Naive thymus-derived CD4-positive, alpha-beta T cell (primary cell): Measurements from ENCODE around the gene PGM5. TPM values are rescaled to one million over a fixed set of nuclear protein-coding genes. Genes with fewer than 3 reads are reported as not detected.
"Not testable (repeated sequence)": the region's sequence is repeated elsewhere in the genome, so short reads cannot be mapped to it uniquely, and the experiment has no call there.

Source experiments
- ATAC-seq: fragments of 150-1000 bp; cut with Tn5 transposase; 2 replicates; pipeline ENCODE4 v1.10.0; 2021; ENCODE audit warnings: mild to moderate bottlenecking, moderate library complexity
- CTCF ChIA-PET: fragments of 350-600 bp; sonication (Branson Sonifier 250); formaldehyde crosslinking; loops from one replicate; lab custom pipeline; 2021; ENCODE audit warnings: antibody characterized with exemption; lab: Charles Lee
- POLR2A ChIA-PET: fragments of 350-600 bp; sonication (Branson Sonifier 250); formaldehyde crosslinking; loops from one replicate; lab custom pipeline; 2021; ENCODE audit warnings: antibody characterized with exemption, inconsistent platforms; lab: Charles Lee
- DNase-seq, 9 donors: peaks; one replicate each; pipeline versions ENCODE4 v3.0.0 to v3.0.0-alpha.2; 2020 to 2022; ENCODE audit warnings: mixed read lengths in 1 of 9
- H3K27ac ChIP-seq: one replicate; pipeline ENCODE4 v1.7.0; 2013; ENCODE audit warnings: mild to moderate bottlenecking, low read depth, low read length, moderate library complexity
- H3K27me3 ChIP-seq, 2 donors: one replicate each; pipeline ENCODE4 v1.7.0; 2013; ENCODE audit warnings: low read length in 2 of 2, mild to moderate bottlenecking in 2 of 2, moderate library complexity in 2 of 2; ENCODE audit not compliant: control insufficient read depth in 2 of 2, insufficient read depth in 2 of 2
- H3K36me3 ChIP-seq, 3 experiments: 1 replicate in 2 of 3; 2 replicates in 1 of 3; pipeline ENCODE4 v1.7.0; 2013; ENCODE audit warnings: low read length in 3 of 3, mild to moderate bottlenecking in 3 of 3, moderate library complexity in 1 of 3; ENCODE audit not compliant: insufficient read depth in 3 of 3, control insufficient read depth in 2 of 3
- H3K4me1 ChIP-seq, 2 donors: one replicate each; pipeline ENCODE4 v1.7.0; 2013; ENCODE audit warnings: low read length in 2 of 2, mild to moderate bottlenecking in 2 of 2, moderate library complexity in 1 of 2; ENCODE audit not compliant: control insufficient read depth in 2 of 2, insufficient read depth in 2 of 2
- H3K4me3 ChIP-seq: 2 replicates; pipeline ENCODE4 v1.7.0; 2013; ENCODE audit warnings: mild to moderate bottlenecking, low read length
- H3K9me3 ChIP-seq, 3 experiments: 1 replicate in 2 of 3; 2 replicates in 1 of 3; pipeline ENCODE4 v1.7.0; 2013; ENCODE audit warnings: low read length in 3 of 3; ENCODE audit not compliant: control insufficient read depth in 2 of 3
- H3K27ac Mint-ChIP-seq, 9 donors: one replicate each; pipeline ENCODE4 v1.8.0; 2020 to 2022; ENCODE audit warnings: mixed read lengths in 9 of 9, mild to moderate bottlenecking in 8 of 9, moderate library complexity in 5 of 9, inconsistent platforms in 2 of 9
- H3K27me3 Mint-ChIP-seq, 5 donors: one replicate each; pipeline ENCODE4 v1.8.0; 2021 to 2022; ENCODE audit warnings: mixed read lengths in 5 of 5, mild to moderate bottlenecking in 1 of 5
- H3K36me3 Mint-ChIP-seq, 5 donors: one replicate each; pipeline ENCODE4 v1.8.0; 2020 to 2022; ENCODE audit warnings: mixed read lengths in 5 of 5, mild to moderate bottlenecking in 3 of 5, inconsistent platforms in 1 of 5
- H3K4me1 Mint-ChIP-seq, 7 donors: one replicate each; pipeline ENCODE4 v1.8.0; 2020 to 2022; ENCODE audit warnings: mixed read lengths in 7 of 7, mild to moderate bottlenecking in 3 of 7, inconsistent platforms in 1 of 7
- H3K4me3 Mint-ChIP-seq, 10 donors: one replicate each; pipeline ENCODE4 v1.8.0; 2020 to 2022; ENCODE audit warnings: mild to moderate bottlenecking in 10 of 10, mixed read lengths in 10 of 10, moderate library complexity in 6 of 10, inconsistent platforms in 2 of 10
- H3K9me3 Mint-ChIP-seq, 11 donors: one replicate each; pipeline ENCODE4 v1.8.0; 2020 to 2022; ENCODE audit warnings: mixed read lengths in 11 of 11, mild to moderate bottlenecking in 4 of 11, inconsistent platforms in 1 of 11, moderate library complexity in 1 of 11
- intact Hi-C, 2 donors: fragments of 100-400 bp; cut with micrococcal nuclease; formaldehyde crosslinking; loops; one replicate each; pipeline ENCODE4 v1.15.1; 2023
- polyA plus RNA-seq, 2 donors: library from polyadenylated mRNA; unstranded; fragments of 300-500 nt; fragmentation: Illumina TruSeq; gene quantifications; one replicate each; pipeline ENCODE4 v1.2.3, GENCODE V29; 2021
- total RNA-seq, 6 experiments: library from RNA in 5 of 6; stranded (reverse) in 5 of 6; gene quantifications; 1 replicate in 5 of 6; 2 replicates in 1 of 6; pipeline ENCODE4 v1.2.3 and lab custom pipeline; 2021 to 2026

The PGM5 gene
- total and polyA plus RNA-seq, 7 experiments from 2014 or later, result 0.19 to 1.4 TPM; not detected in 5

DNA sequence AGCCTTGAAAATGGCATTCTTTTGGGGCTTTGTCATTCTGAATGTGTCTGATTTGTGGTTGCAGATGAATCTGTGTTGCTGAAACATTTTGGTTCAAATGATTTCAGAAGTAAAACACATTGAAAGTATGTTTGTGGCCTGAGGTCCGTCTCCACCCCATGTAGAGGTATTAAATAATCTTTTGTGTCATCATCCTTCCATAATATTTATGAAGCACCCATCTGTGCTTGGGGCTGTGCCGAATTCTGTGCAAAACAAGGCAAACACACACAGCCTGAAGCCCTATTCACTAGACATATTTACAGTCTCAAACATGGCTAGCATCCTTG lies 40.6 kb downstream of the PGM5 start:
- H3K36me3 ChIP-seq, intact Hi-C loops, H3K27ac ChIP-seq, H3K9me3 Mint-ChIP-seq, H3K9me3 ChIP-seq, H3K4me1 ChIP-seq, H3K36me3 Mint-ChIP-seq, DNase-seq, H3K4me3 ChIP-seq, ATAC-seq, H3K4me3 Mint-ChIP-seq, H3K27ac Mint-ChIP-seq, POLR2A ChIA-PET, H3K27me3 ChIP-seq, CTCF ChIA-PET, H3K4me1 Mint-ChIP-seq: not testable (repeated sequence)
- peaks cover 4 to 16% (median 12%) of the 10 kb centered on the region in 5 donors for H3K27me3 Mint-ChIP-seq

DNA sequence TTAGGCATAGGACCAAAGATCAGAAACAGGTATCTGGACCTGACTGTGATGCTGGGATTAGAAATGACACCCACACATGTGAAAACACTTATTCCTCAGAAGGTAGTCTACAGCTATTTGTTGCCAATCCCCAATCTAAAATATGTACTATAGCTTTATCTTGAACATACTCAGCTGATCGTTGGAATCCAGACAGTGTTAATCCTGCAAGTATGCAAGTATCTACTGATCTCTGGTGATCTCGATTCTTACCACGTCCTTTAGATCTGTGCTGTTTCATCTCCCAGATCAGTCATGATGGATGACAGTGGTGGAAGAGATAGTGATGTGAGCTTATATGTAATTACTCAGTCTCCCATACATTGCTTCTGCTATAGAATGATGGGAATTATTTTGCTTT lies 41.4 kb downstream of the PGM5 start:
- H3K27me3 ChIP-seq, ATAC-seq, H3K27ac ChIP-seq, H3K36me3 ChIP-seq, H3K4me1 ChIP-seq, POLR2A ChIA-PET, H3K9me3 ChIP-seq, H3K4me3 Mint-ChIP-seq, H3K4me1 Mint-ChIP-seq, H3K36me3 Mint-ChIP-seq, H3K27ac Mint-ChIP-seq, H3K9me3 Mint-ChIP-seq, DNase-seq, H3K4me3 ChIP-seq, intact Hi-C loops, CTCF ChIA-PET: not testable (repeated sequence)
- peaks cover 4 to 16% (median 12%) of the 10 kb centered on the region in 5 donors for H3K27me3 Mint-ChIP-seq

DNA sequence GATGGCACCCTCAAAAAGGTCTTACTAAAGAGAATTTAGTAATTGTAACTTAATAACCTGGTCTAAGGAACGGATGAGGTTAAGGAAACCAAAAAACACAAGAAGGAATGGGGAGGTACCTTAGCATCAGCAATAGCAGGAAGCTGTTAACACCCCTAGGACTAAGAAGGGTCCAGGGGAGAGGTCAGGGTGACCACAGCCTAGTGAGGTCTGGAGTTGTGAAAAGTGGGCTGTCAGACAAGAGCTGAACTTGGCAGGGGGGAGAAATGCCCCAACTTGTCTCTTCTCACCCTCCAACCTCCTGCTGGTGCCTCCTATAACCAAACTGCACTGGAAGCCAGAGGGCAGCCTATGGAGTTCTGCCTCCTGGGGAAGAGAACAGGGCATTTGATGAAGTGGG lies 41.9 kb downstream of the PGM5 start:
- H3K4me3 Mint-ChIP-seq, H3K4me3 ChIP-seq, H3K27ac Mint-ChIP-seq, H3K36me3 Mint-ChIP-seq, CTCF ChIA-PET, H3K36me3 ChIP-seq, POLR2A ChIA-PET, H3K27ac ChIP-seq, H3K4me1 Mint-ChIP-seq, H3K9me3 ChIP-seq, H3K4me1 ChIP-seq, intact Hi-C loops, H3K27me3 ChIP-seq, DNase-seq, ATAC-seq, H3K9me3 Mint-ChIP-seq: not testable (repeated sequence)
- H3K27me3 Mint-ChIP-seq, result peaks cover 4 to 16% (median 12%) of the 10 kb centered on the region in 5 donors

DNA sequence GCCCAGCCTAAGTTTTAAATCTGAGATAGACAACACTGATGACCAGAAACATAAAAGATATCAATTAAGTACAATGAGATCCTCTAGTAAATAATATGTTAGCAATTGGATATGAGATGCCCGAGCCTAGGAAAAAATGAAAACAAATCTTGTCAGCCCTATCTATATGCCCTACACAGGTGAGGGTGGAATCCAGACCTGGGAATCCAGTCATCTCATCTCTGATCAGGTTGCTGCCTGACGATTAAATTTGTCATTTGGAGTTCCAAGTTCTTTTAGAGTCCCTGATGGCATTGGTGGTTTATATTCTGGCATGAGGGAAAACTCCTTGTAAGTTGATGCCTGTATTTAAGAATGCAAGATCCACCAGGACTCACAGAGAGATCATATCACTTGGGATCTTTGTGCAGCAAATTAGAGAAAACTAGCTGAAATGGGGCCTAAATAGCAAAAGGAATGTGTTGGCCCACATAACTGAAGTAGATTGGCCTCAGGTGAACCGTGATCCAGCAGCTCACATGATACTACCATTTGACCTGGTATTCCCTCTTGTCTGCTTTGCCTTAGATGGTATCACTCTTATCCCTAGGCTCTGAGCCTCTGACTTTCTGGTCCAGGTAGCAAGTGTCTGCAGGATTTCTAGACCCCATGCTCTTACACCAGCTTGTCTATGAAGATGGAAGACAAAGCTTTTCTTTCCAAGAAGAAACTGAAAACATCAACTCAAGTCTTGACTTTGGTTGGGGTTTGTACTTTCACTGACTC lies 48.2 kb downstream of the PGM5 start:
- intact Hi-C loops, H3K9me3 Mint-ChIP-seq, H3K4me3 Mint-ChIP-seq, H3K27ac ChIP-seq, H3K36me3 Mint-ChIP-seq, POLR2A ChIA-PET, H3K27me3 ChIP-seq, DNase-seq, CTCF ChIA-PET, H3K36me3 ChIP-seq, H3K4me3 ChIP-seq, H3K4me1 Mint-ChIP-seq, H3K27ac Mint-ChIP-seq, ATAC-seq, H3K4me1 ChIP-seq, H3K9me3 ChIP-seq: not testable (repeated sequence)
- peaks cover 7 to 18% (median 8%) of the 10 kb centered on the region in 5 donors for H3K27me3 Mint-ChIP-seq

DNA sequence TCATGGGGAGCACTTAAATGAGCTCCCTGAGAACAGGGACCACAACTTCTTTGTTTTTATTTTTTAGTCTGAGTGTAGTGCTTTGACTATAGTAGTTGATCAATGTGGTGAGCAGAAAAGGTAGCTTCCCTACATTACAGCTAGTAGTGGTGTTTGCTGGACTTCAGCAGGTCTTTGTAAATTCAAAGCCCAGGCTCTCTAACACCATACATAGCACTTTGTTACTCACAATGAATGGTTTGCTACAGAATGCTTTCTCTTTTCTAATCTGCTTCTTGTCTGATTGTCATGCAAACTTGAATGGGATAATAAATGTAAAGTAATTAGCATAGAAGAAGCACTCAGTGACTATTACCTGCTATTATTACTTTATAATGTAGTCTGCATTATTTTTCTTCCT lies 55.5 kb downstream of the PGM5 start:
- intact Hi-C loops, H3K27ac ChIP-seq, H3K9me3 Mint-ChIP-seq, ATAC-seq, POLR2A ChIA-PET, H3K27ac Mint-ChIP-seq, H3K36me3 ChIP-seq, H3K4me1 Mint-ChIP-seq, H3K4me3 ChIP-seq, H3K27me3 ChIP-seq, H3K9me3 ChIP-seq, H3K4me3 Mint-ChIP-seq, DNase-seq, H3K4me1 ChIP-seq, CTCF ChIA-PET, H3K36me3 Mint-ChIP-seq: not testable (repeated sequence)
- H3K27me3 Mint-ChIP-seq, result peaks cover 0 to 16% (median 6%) of the 10 kb centered on the region in 5 donors

DNA sequence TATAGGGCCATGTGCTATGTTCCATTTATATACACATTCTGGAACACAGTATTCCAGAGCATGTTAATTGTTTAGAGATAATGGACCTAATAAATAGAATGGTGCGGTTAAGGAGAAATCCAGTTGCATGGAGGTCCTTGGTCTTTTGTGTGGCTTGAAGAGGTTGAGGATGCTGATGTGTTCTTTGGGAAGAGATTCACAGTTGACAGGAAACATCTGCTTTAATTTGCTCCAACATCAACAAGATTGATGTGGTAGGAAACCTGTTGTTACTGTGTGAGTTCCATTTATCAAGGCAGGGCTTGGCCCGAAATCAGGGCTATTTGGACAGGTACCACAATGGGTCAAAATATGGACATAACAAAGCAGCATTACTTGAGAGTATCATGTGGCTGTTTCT lies 56.3 kb downstream of the PGM5 start:
- CTCF ChIA-PET, H3K36me3 ChIP-seq, POLR2A ChIA-PET, H3K9me3 ChIP-seq, ATAC-seq, intact Hi-C loops, H3K4me1 Mint-ChIP-seq, H3K9me3 Mint-ChIP-seq, H3K4me1 ChIP-seq, H3K4me3 ChIP-seq, H3K4me3 Mint-ChIP-seq, H3K27ac Mint-ChIP-seq, DNase-seq, H3K27ac ChIP-seq, H3K27me3 ChIP-seq, H3K36me3 Mint-ChIP-seq: not testable (repeated sequence)
- H3K27me3 Mint-ChIP-seq, result peaks cover 0 to 25% (median 3%) of the 10 kb centered on the region in 5 donors

DNA sequence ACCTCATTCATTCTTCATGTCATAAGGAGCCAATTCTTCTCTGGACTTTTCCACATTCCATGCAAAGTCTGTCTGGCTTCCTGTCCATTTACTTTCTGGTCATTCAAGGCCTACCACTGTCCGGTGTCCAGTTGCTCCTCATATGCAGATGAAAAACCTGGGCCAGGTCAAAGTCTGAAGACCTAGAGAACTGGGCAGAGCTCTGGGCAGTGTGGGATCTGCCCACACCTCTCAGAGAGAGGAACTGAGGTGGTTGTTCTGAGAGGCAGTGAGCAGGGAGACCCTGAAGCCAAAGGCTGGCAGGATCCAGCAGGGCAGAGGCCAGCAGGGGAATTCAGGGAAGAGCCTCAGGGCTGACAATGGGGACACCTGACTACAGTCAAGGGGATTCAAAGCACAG lies 58.7 kb downstream of the PGM5 start:
- H3K36me3 ChIP-seq, CTCF ChIA-PET, H3K27ac Mint-ChIP-seq, H3K4me1 ChIP-seq, H3K4me3 Mint-ChIP-seq, POLR2A ChIA-PET, ATAC-seq, intact Hi-C loops, H3K9me3 ChIP-seq, DNase-seq, H3K4me3 ChIP-seq, H3K27me3 ChIP-seq, H3K4me1 Mint-ChIP-seq, H3K9me3 Mint-ChIP-seq, H3K36me3 Mint-ChIP-seq, H3K27ac ChIP-seq: not testable (repeated sequence)
- H3K27me3 Mint-ChIP-seq, result peaks cover 0 to 27% (median 5%) of the 10 kb centered on the region in 5 donors
